IPS-NIHi7 (cell line): ENCODE data around the gene DIPK1C.
"Not testable (repeated sequence)": the region's sequence is repeated elsewhere in the genome, so short reads cannot be mapped to it uniquely, and the experiment has no call there.

Source experiments
- DNase-seq: peaks from one replicate; pipeline ENCODE4 v3.0.0; 2012; ENCODE audit warnings: mixed read lengths; ENCODE audit errors: extremely low spot score

DIPK1C gene

GRCh38 chr18:74457043-74457724 is at the start of gene DIPK1C:
Gene DIPK1C, minus strand, starts transcription at chr18:74457308. Its CDS starts 49 bp downstream, at chr18:74457259.
- no peak for DNase-seq

GRCh38 chr18:74506448-74507084 is 49.5 kb upstream of the DIPK1C start:
- DNase-seq: peak; percentile 30

- DNase-seq: no peak
Measured at GRCh38 chr18:74505776-74506175, 48.7 kb upstream of the DIPK1C start.

GRCh38 chr18:74503137-74503536 is 46.0 kb upstream of the DIPK1C start:
- DNase-seq: no peak

- no peak for DNase-seq
Measured at GRCh38 chr18:74501386-74501785, 44.3 kb upstream of the DIPK1C start.

- not testable (repeated sequence) for DNase-seq
Measured at GRCh38 chr18:74500774-74501173, 43.7 kb upstream of the DIPK1C start.

- no peak for DNase-seq
Measured at GRCh38 chr18:74500372-74500771, 43.3 kb upstream of the DIPK1C start.

GRCh38 chr18:74499633-74500032 is 42.5 kb upstream of the DIPK1C start:
- DNase-seq: peak; percentile 34

GRCh38 chr18:74498712-74499627 is 41.9 kb upstream of the DIPK1C start:
- DNase-seq: no peak

- DNase-seq: no peak
Measured at GRCh38 chr18:74497778-74498177, 40.7 kb upstream of the DIPK1C start.

GRCh38 chr18:74497324-74497676 is 40.2 kb upstream of the DIPK1C start:
- DNase-seq: no peak

GRCh38 chr18:74496508-74497323 is 39.6 kb upstream of the DIPK1C start:
- peak; percentile 55 for DNase-seq

GRCh38 chr18:74495581-74496507 is 38.7 kb upstream of the DIPK1C start, which contains the start of gene CNDP2:
Gene CNDP2, plus strand, starts transcription at chr18:74496363. Its CDS starts 3,611 bp downstream, at chr18:74499974.
- peak; percentile 97 for DNase-seq

GRCh38 chr18:74494514-74494913 is 37.4 kb upstream of the DIPK1C start:
- DNase-seq: no peak

- peak; percentile 40 for DNase-seq
Measured at GRCh38 chr18:74493689-74494088, 36.6 kb upstream of the DIPK1C start.

- no peak for DNase-seq
Measured at GRCh38 chr18:74492259-74492658, 35.2 kb upstream of the DIPK1C start.

GRCh38 chr18:74489676-74490075 is 32.6 kb upstream of the DIPK1C start:
- DNase-seq: no peak

- no peak for DNase-seq
Measured at GRCh38 chr18:74488864-74489263, 31.8 kb upstream of the DIPK1C start.

GRCh38 chr18:74488354-74488753 is 31.2 kb upstream of the DIPK1C start:
- no peak for DNase-seq

GRCh38 chr18:74486119-74486849 is 29.2 kb upstream of the DIPK1C start:
- DNase-seq: no peak
